Right lung (tissue), 5 donors: Measurements from ENCODE around the gene PPP1R15B. TPM values are rescaled to one million over a fixed set of nuclear protein-coding genes. Genes with fewer than 3 reads are reported as not detected.
A peak's percentile ranks its signal among the peaks of the same experiment; 100 is the strongest.

Experiments
- DNase-seq, 2 donors: peaks; one replicate each; pipeline ENCODE4 v3.0.0-alpha.2; 2013
- polyA plus RNA-seq, 5 donors: library from polyadenylated mRNA; unstranded; fragments of 120-200 nt; gene quantifications; one replicate each; pipeline versions ENCODE4 v1.2.1 to v1.2.3, GENCODE V29; 2013; ENCODE audit warnings: inconsistent platforms in 1 of 5, low replicate concordance in 1 of 5; ENCODE audit not compliant: insufficient read length in 5 of 5, insufficient read depth in 1 of 5

PPP1R15B gene
- polyA plus RNA-seq, 5 donors = 32.8 to 40.3 (median 33.9) TPM

DNA sequence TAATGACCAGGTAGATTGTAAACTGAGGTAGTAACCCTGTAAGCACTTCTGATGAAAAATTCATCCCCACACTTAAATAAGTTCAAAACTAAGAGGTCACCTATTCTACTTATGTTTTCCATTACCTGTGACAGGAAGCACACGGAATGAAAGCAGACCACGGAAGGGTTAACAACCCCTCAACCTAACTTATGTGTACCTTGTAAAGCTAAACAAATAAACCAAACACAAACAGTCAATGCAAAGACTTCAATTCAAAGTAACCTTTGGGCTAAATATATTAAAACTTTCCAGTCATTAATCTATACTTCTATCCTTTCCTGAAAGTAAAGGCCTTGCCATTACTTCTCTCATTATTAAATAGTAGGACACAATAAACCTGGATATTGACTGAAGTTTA lies 7.0 kb downstream of the PPP1R15B start:
- DNase-seq = no peak

DNA sequence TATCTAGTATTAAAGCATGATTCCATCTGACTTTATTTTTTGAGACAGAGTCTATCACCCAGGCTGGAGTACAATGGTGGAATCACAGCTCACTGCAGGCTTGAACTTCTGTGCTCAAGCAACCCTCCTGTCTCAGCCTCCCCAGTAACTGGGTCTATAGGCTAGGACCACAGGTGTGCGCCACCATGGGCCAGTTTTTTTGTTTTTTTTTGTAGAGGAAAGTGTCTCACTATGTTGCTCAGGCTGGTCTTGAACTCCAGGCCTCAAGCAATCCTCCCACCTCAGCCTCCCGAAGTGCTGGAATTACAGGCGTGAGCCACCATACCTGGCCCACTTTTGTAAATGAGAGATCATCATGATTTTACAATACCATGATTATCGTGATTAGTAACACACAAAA lies 9.2 kb downstream of the PPP1R15B start:
- DNase-seq = no peak

DNA sequence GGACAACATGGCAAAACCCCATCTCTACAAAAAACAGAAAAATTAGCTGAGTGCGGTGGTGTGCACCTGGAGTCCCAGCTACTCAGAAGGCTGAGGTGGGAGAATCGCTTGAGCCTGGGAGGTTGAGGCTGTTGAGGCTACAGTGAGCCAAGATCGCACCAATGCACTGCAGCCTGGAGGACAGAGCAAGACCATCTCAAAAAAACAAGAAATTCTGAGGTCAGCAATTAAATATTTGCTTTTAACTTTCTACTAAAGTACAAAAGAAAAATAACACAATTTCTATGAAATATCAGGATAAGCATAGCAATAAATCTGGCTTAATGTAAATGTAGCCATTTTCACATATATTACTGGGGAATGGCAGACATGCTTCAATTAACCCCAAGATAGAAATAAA lies 9.9 kb downstream of the PPP1R15B start:
- DNase-seq = no peak

DNA sequence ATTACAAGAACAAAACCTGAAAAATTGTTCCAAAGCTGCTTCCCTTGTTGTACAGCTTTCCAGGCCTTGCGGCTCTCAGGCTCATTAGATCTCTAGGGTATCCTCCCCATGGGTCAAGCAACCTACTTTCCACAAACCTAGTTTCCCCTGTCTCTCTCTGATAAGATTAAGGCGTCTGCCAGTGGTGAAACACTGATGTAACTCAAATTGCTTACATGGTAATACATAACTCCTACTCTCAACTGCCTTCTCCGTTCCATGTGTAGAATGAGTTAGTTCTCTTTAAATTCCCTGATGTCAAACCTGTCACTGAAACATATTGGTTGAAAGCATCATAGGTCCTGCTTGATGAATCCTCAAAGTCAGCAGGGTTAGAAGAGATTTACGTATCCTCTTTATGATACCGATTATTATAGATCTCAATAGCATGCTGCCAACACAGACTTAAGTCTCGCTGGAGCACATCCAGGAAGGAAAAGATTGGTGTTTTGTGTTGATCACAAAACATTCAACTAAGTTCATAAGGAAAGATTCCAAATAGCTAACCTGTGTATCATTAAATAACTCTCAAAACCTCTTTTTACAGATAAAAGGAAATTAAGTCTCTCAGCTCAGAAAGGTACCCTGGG lies 10.6 kb downstream of the PPP1R15B start:
- no peak for DNase-seq

DNA sequence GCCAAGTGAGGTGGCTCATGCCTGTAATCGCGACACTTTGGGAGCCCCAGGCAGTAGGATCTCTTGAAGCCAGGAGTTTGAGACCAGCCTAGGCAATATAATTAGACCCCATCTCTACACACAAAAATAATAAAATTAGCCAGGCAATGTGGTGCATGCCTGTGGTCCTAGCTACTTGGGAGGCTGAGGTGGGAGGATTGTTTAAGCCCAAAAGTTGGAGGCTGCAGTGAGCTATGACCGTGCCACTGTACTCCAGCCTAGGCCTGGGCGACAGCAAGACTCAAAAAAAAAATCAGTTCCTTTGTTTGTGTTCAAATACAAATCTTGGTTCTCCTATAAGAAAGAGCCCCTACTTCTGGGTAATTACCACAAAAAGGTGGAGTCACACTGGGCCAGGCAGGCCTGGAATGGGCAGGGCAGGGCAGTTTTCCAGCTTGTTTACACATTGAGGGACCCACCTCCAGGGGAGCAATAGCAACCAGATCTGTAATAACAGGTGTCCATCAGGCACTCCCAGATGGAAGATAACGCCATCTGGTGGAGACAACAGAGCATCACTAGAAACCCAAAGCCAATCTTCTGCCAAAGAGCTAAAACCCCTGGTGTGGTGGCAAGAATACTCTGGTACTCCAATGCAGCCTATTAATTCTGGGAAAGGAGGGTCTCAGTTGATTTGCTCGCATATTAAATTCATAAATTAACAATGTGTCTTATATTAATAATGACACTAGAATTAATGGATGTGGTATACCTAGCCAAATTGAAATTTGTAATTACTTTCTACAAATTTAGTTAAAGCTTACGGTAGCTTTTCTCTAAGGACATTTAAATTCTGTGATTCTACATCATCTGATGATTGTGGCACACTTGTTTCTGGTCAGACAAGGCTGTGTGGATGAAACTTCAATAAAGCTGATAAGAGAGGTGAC lies 13.2 kb downstream of the PPP1R15B start:
- no peak for DNase-seq

DNA sequence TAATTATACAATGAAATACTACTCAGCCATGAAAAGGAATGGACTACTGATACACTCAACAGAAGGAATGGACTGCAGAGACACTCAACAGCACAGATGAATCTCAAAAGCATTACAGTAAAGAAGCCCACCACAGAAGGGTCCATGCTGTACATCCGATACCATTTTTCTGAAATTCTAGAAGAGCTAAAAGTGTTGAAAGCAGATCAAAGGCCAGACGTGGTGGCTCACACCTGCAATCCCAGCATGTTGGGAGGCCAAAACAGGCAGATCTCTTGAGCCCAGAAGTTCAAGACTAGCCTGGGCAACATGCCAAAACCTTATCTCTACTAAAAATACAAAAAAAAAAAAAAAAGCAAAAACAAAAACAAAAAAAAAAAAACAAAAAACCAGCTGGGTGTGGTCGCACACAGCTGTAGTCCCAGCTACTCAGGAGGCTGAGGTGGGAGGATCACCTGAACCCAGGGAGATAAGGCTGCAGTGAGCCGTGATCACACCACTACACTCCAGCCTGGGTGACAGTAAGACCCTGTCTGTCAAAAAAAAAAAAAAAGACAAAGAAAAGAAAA lies 15.5 kb downstream of the PPP1R15B start:
- no peak for DNase-seq

DNA sequence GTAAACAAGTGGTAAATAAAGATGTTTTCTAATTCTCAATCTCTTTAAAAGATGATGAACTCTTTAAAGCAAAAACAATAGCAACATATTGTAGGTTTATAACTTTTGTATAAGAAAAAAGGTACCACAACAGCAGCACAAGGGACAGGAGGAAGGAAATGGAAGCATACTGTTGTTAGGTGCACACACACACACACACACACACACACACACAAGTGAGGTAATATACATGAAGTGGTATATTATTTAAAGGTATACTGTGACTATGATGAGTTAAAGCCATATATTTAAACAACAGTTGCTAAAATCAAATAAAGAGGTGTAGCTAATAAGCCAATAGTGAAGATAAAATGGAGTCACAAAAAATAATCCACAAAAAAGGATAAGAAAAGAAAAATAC lies 20.0 kb downstream of the PPP1R15B start:
- DNase-seq = no peak

DNA sequence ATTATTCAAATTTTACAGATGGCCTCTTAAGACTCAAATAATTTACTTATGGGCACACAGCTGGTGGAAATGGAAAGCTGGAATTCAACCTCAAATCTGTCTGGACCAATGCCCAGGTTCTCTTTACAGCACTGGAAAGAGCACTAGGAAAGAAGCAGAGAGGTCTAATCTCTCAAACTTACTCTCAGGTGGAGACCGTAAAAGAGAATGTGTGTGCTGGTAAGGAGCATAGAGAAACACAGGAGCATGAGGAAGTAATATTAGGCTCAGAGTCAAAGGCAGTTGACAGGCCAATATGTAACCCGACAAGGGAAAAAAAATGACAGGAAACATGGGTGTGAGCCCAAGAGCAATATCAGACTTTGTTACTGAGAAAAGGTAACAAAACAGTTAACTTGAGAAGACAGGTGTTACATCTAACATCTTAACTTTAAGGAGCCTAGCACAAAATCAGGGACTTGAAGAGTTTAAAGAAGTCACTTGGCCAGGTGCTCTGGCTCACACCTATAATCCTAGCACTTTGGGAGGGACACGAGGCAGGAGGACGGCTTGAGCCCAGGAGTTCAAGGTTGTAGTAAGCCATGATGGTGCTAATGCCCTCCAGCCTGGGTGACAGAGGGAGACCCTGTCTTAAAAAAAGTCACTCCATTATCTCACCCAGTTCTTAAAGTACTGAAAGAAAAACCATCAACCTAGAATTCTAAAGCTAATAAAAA lies 20.7 kb downstream of the PPP1R15B start:
- peak in 1 of 2 donors; percentile 27 for DNase-seq

DNA sequence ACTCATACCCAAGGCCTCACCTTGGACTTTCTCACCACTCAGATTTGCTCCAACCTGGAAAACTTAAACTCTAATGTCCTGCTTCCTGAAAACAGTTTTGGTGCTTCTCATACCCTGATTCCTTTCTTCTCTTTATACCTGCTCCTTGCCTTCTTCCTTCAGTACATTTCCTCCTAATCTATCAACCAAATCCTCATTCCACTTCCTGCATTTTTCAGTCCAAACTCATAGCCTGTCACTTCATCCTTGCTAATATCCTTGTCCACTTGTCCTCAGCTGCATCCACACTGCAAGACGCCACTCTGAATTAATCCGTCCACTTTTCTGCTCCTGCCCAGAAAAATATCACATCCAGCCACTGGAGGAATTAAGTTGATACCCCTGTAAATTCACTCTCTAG lies 25.9 kb downstream of the PPP1R15B start:
- no peak for DNase-seq

DNA sequence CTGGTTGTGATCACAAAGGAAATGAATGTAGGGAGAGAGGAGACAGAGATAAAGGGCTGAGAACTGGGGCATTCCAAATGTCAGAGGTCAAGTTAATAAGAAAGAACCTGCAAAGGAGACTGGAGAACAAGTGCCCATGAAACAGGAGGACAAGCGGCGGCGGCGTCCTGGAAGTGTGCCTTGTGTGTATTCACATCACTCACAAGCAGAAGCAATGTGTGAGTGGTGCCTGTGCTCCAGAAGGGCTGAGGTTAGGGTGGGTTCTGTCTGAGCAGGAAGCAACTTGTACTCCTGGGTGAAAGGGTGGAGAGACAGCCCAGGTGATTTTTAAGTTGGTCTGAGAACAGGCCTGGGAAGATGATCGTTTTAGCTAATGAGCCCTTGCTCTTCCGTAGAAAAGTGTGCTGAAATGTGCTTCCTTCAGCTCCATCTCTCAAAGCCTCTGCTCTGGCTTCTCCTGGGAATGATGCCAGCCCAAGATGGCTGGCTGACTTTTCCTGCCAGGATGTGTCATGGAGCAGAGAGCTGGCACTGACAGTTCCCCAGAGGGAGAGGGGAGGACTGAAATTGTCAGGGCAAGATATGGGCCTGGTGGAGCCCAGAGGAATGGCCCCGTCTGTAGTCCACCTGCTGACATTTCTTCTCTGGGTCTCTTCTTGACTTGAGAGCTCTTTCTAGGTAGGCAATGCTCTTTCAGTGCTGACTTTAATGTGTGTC lies 26.8 kb downstream of the PPP1R15B start:
- DNase-seq = no peak

DNA sequence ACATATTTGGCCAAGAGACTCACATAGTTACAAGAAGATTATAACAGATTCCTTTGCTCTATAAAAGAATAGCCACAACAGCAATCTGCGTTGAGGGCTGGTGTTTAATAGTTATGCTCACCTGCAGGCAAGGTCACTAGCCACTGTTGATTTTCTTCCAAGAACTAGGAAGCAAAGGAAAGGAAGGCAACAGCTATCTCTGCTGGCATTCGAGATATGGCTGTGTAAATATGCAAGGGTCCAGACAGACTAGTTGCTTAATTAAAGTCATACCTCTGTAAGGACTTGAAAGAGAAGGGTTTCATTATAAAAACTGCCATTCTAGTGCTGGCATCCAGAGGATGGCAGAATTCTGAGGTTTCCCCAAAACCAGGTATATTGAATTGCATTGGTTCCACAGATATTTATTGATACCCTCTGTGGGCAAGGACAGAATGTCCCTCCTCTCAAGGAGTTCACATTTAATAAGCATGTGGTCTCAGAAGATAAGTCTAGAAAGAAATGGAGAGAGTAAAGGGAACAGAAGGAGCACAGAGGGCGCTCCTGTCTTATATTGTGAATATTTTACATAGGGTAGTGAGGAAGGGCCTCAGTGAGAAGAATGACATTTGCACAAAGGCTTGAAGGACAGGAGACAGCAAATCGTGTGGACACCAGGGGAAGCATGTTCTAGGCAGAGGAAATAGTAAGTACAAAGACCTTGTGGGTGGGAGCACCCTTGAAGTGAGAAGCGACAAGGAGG lies 28.3 kb downstream of the PPP1R15B start:
- DNase-seq = no peak

DNA sequence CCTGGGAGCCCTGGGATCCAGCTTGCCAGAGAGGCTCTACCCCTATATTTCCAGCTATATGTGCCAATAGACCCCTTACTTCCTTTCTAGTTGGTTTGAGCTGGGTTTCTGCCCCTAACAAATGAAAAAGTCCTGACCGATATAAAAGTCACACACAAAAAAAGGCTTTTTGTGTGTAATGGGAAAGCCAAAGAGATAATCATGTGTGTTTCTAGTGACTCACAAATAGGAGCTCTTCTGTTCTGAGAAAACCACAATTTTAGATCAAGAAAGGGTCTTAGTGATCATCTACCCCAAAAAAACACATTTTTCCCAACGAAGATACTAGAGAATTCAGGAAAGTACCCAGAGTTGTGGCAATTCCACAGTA lies 28.9 kb downstream of the PPP1R15B start:
- DNase-seq = no peak

DNA sequence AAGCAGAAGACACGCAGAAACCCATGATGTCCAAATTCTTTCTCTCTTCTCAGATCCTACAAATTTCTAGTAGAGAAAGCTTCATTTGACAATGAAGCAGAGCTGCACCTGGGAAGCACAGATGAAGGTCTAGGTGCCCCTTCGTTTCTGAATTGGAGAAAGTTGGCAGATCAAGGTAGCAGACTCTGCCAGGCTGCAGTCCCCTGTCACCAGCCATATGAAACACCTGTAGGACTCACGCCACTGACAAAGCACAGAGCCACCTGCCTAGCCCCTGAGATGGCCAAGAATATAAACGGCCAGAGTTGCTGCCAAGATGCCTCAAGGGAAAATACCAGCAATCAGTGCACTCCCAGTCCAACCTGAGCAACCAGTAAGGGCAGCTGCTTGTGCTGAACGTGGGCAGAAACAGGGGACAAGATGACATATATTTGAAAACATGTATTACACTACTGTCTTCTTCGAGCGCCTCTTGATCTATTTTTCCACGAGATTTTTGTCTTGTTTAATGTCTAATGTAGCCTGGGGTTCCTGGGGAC lies 31.3 kb downstream of the PPP1R15B start:
- no peak for DNase-seq

DNA sequence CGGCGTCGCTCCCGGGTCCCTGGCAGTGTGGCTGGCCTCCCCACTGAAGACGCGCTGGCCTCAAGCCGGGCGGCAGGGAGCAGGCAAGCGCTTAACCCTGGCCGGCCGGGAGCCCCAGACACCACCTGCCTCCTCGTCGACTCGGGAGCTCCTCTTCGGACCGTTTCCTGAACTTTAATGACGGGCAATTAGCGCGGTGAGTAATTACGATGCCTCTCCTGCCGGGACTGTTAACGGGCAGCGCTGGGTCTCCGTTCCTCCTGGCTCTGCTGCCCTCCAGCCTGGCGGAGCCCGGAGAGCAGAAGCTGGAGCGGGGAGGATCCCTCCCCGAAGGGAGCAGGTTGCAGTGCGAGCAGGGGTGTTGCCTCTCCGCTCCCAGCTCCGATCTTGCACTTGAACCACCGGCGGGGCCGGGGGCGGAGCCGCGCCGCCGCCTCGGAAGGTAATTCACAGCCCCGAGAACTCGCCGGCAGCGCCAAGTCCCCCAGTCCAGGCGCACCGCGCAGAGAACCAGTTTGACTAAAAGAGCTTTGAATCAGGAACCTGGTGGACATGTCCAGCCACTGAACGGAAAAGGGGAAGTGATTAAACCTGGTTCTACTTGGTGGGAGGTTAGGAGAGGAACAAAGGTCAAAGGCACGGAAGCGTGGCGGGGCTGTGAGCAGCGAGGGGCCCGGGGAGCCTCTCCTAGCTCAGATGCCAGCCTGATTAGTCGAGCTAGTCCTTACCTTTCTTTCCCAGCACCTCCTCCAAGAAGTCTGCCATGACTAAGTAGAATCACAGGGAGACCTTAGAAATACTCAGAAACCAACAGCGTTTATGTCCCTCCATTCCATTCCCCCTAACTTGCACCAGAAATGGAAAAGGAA lies 33.6 kb downstream of the PPP1R15B start:
- DNase-seq = peak in 1 of 2 donors; percentile 19

DNA sequence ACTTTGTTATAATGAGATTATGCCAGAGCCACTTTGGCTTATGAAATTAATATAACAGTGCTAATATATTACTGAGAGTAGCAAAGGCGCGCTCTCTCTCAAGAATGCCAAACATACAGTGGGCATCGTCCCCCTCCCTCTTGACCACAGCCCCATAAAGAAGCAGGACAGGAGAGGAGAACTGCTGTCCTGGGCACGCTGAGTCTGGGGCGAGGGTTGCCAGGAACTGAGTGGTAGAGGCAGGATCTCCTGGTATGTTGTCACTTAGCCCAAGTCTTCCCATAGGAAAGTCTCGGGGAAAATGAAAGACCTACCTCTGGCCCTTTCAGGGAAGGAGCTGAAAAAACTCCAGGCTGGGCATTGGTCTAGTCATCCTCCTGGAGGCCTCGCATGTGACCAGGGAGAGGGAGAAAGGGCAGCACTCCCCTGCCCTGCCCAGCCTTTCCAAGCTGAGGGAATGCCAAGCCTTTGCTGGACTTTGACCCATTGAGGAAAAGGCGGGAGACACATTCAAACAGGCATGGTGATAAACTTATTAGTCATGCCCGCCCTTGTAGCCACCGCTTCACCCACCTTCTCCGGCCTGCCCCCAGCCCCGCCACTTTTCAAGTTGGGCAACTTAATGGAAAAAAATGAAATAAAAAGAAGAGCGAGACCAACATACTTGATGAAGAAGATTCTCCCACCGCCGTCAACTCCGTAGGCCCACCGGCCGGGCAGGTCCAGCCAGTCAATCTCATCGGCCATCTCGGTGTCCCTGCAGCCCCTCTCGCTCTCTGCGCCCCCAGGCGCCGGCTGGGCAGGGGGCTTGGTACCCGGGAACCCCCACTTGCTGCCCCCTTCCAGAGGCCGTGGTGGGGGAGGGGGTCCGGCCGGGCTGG lies 34.5 kb downstream of the PPP1R15B start:
- no peak for DNase-seq

DNA sequence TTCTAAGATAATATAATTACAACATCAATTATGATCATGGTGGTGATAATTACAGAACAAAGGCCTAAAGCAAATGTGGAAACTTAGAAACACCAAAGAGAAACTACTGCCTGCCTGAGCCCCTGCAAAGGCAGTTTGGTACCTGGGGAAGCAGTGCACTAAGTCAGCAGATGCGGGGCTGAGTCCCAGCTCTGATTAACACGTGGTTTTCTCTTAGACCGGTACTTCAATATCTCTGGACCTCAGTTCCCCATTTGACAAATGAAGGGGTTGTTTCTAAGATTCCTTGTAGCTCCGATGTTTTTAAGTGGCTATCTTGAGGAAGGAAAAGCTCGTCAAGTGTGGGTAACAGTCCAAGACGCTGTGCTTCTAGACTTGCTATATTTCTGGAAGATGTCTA lies 35.2 kb downstream of the PPP1R15B start:
- DNase-seq = no peak

DNA sequence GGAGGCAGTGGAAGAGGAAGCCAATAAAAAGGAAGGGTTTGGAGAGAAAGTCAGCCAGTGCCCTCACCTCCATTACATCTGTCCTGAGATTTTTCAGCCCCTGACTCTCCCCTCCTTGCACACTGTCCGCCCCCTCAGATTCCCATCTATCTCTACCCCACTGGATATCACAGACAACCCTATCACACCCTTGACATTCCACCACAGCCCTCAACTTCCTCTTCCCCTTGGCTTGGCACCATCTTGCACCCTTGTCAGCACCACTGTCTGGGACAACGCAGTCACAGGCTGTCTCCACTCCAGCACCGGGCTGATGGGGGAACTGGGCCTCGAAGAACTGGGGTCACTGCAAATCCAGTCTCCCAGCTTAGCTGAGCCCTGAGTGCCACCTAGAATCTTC lies 37.7 kb downstream of the PPP1R15B start:
- no peak for DNase-seq

DNA sequence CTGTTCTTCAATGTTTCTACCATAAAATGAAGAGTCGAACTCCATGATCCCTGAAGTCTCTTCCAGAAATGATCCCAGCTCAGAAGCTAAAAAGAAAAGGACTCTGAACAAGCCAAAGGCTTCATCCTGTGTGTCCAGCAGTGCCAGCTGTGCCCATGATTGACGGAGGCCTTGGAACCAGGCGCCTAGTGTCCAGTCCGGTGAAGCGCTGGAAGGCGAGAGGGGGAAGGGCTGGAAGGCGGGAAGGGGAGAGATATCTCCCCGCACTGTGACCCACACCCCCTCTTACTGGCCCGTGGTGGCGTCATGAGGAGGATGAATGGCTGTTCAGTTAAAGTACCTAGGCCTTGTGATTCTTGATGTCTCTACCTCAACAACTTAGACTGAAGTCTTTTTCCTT lies 41.4 kb downstream of the PPP1R15B start:
- DNase-seq = no peak
